Calu3 (cell line): ENCODE data around the gene CNPY2. TPM values are rescaled to one million over a fixed set of nuclear protein-coding genes. Genes with fewer than 3 reads are reported as not detected.

Experiments used
- BruUV-seq: library from RNA; stranded (reverse); fragments of 400-500 nt; replicated peaks from 2 replicates; lab custom pipeline; 2021; lab: Mats Ljungman, UMichigan
- CTCF ChIA-PET: fragments of 300-600 bp; sonication (Branson Sonifier 250); formaldehyde crosslinking; loops from one replicate; lab custom pipeline; 2022; ENCODE audit warnings: antibody characterized with exemption; lab: Charles Lee
- DNase-seq: peaks from one replicate; pipeline ENCODE4 v3.0.0; 2022
- H3K27ac Mint-ChIP-seq: one replicate; pipeline ENCODE4 v1.8.0; 2022; ENCODE audit warnings: mixed read lengths; ENCODE audit not compliant: unreplicated experiment
- H3K27me3 Mint-ChIP-seq: one replicate; pipeline ENCODE4 v1.8.0; 2022; ENCODE audit warnings: mixed read lengths; ENCODE audit not compliant: unreplicated experiment
- H3K36me3 Mint-ChIP-seq: one replicate; pipeline ENCODE4 v1.8.0; 2022; ENCODE audit warnings: mild to moderate bottlenecking, moderate library complexity, mixed read lengths; ENCODE audit not compliant: insufficient read depth, unreplicated experiment
- H3K4me1 Mint-ChIP-seq: one replicate; pipeline ENCODE4 v1.8.0; 2022; ENCODE audit warnings: mild to moderate bottlenecking, low read depth, mixed read lengths; ENCODE audit not compliant: unreplicated experiment
- H3K4me3 Mint-ChIP-seq: one replicate; pipeline ENCODE4 v1.8.0; 2022; ENCODE audit warnings: mild to moderate bottlenecking, low read depth, moderate library complexity, mixed read lengths; ENCODE audit not compliant: unreplicated experiment
- H3K9me3 Mint-ChIP-seq: one replicate; pipeline ENCODE4 v1.8.0; 2022; ENCODE audit warnings: low read depth, mixed read lengths; ENCODE audit not compliant: unreplicated experiment
- CTCF ChIP-seq: fragments of 200-600 bp; IDR thresholded peaks from one replicate; pipeline ENCODE4 v1.8.0; 2022; ENCODE audit warnings: antibody characterized with exemption; ENCODE audit not compliant: unreplicated experiment
- intact Hi-C: fragments of 100-400 bp; cut with micrococcal nuclease; formaldehyde crosslinking; loops from one replicate; pipeline ENCODE4 v1.10.0; 2022; ENCODE audit not compliant: unreplicated experiment
- total RNA-seq: library from RNA; stranded (reverse); gene quantifications from 2 replicates; pipeline ENCODE4 v1.2.3, GENCODE V29; 2022

CNPY2 gene
- total RNA-seq, 1 experiment from 2014 or later, result 228 TPM

GRCh38 chr12:56359851-56360767 lies 44.3 kb upstream of the CNPY2 start, which contains the start of gene STAT2:
Gene STAT2 (minus strand): TSS chr12:56360107. CDS start chr12:56356571, 3,536 bp downstream.
- peak; percentile 99 for DNase-seq
- intact Hi-C loops, result loop anchor here (10.0 kb wide), 1 partner anchor 105 kb away; the partner anchor contains the start of gene SPRYD4
- H3K4me1 Mint-ChIP-seq, result peaks cover 8% of the 10 kb centered on the region
- H3K27ac Mint-ChIP-seq, result peak within 1 kb of the TSS; percentile 63
- TF ChIP-seq CTCF, result no peak
- H3K9me3 Mint-ChIP-seq, result no peaks in the 10 kb centered on the region
- BruUV-seq, result no TSS peak
- no peaks in the 10 kb centered on the region for H3K27me3 Mint-ChIP-seq
- peaks cover 41% of the 10 kb centered on the region for H3K36me3 Mint-ChIP-seq
- CTCF ChIA-PET, result interaction anchor here (0.5 to 2.8 kb wide), 12 partner anchors 14 to 363 kb away, joined by 3 to 20 read pairs (median 3); partner anchors contain the start of genes CNPY2, ESYT1, PAN2 and RNF41
- H3K4me3 Mint-ChIP-seq, result peak within 1 kb of the TSS; percentile 89

- Mint-ChIP-seq H3K4me3 (peak overlapping the region; percentile 89), H3K27me3 (no peaks in the 10 kb centered on the region), H3K36me3 (peaks cover 50% of the 10 kb centered on the region), H3K9me3 (no peaks in the 10 kb centered on the region), H3K27ac (peak overlapping the region; percentile 63), H3K4me1 (peaks cover 8% of the 10 kb centered on the region)
- CTCF ChIA-PET, result interaction anchor here (0.7 to 2.8 kb wide), 5 partner anchors 14 to 1971 kb away, joined by 4 to 20 read pairs (median 12); partner anchors contain the start of genes CNPY2 and PAN2
- intact Hi-C loops, result no loop called here
- no peak for TF ChIP-seq CTCF
- no peak for DNase-seq
- BruUV-seq, result no TSS peak
Observed at GRCh38 chr12:56358836-56359532, 43.2 kb upstream of the CNPY2 start.

- no peak for DNase-seq
- H3K4me3 Mint-ChIP-seq, result no peak overlapping the region
- no peaks in the 10 kb centered on the region for H3K4me1 Mint-ChIP-seq
- no peak overlapping the region for H3K27ac Mint-ChIP-seq
- no peaks in the 10 kb centered on the region for H3K9me3 Mint-ChIP-seq
- peaks cover 51% of the 10 kb centered on the region for H3K36me3 Mint-ChIP-seq
- BruUV-seq, result no TSS peak
- CTCF ChIA-PET, result interaction anchor here (0.6 to 0.9 kb wide), 2 partner anchors 42 to 113 kb away, joined by 3 to 4 read pairs; no protein-coding TSS in a partner anchor
- H3K27me3 Mint-ChIP-seq, result no peaks in the 10 kb centered on the region
- TF ChIP-seq CTCF, result no peak
- intact Hi-C loops, result no loop called here
Observed at GRCh38 chr12:56351325-56351724, 35.5 kb upstream of the CNPY2 start.

GRCh38 chr12:56350662-56351061 lies 34.9 kb upstream of the CNPY2 start:
- Mint-ChIP-seq H3K4me1 (no peaks in the 10 kb centered on the region), H3K4me3 (no peak overlapping the region), H3K9me3 (no peaks in the 10 kb centered on the region), H3K27ac (no peak overlapping the region), H3K27me3 (no peaks in the 10 kb centered on the region), H3K36me3 (peaks cover 46% of the 10 kb centered on the region)
- no peak for TF ChIP-seq CTCF
- no TSS peak for BruUV-seq
- no peak for DNase-seq
- intact Hi-C loops, result no loop called here
- CTCF ChIA-PET, result interaction anchor here (0.9 kb wide), 1 partner anchor 113 kb away, joined by 3 read pairs; no protein-coding TSS in a partner anchor
